Daoy (cell line): ENCODE data around the gene CD14. TPM values are rescaled to one million over a fixed set of nuclear protein-coding genes. Genes with fewer than 3 reads are reported as not detected.
A peak's percentile ranks its signal among the peaks of the same experiment; 100 is the strongest.
"Not testable (repeated sequence)": the region's sequence is repeated elsewhere in the genome, so short reads cannot be mapped to it uniquely, and the experiment has no call there.

Experiments
- DNase-seq: peaks from one replicate; pipeline ENCODE4 v3.0.0-alpha.2; 2015; ENCODE audit warnings: low read depth
- total RNA-seq: library from RNA; depleted of rRNA; stranded (reverse); fragments of >200 nt; shearing (Covaris generic); gene quantifications from 2 replicates; pipeline ENCODE4 v1.2.3, GENCODE V29; 2014; rRNA removed

Gene CD14
- total RNA-seq, 1 experiment from 2014 or later, result 0.11 TPM

- DNase-seq, result no peak
Observed at GRCh38 chr5:140596321-140596741, 36.6 kb downstream of the CD14 start.

- no peak for DNase-seq
Observed at GRCh38 chr5:140595538-140596300, 37.3 kb downstream of the CD14 start.

- DNase-seq, result no peak
Observed at GRCh38 chr5:140594169-140594568, 38.8 kb downstream of the CD14 start.

GRCh38 chr5:140593070-140593469, 39.9 kb downstream of the CD14 start:
- not testable (repeated sequence) for DNase-seq

GRCh38 chr5:140591747-140592372, 41.1 kb downstream of the CD14 start:
- DNase-seq, result peak; percentile 35

- DNase-seq, result no peak
Observed at GRCh38 chr5:140590861-140591260, 42.1 kb downstream of the CD14 start.

- DNase-seq, result no peak
Observed at GRCh38 chr5:140588311-140589070, 44.5 kb downstream of the CD14 start.

GRCh38 chr5:140587495-140587894, 45.5 kb downstream of the CD14 start:
- DNase-seq, result no peak

Other genes starting within 250 kb of the CD14 start
- 45.8 and 67.5 TPM in 2 replicates for gene ANKHD1, start 231.3 kb downstream of the CD14 start, total RNA-seq
- gene EIF4EBP3, start 85.5 kb downstream of the CD14 start, total RNA-seq, result not detected in 2 replicates
- gene SRA1, start 75.7 kb downstream of the CD14 start, total RNA-seq, result 59.0 and 60.4 TPM in 2 replicates
- gene APBB3, start 68.6 kb downstream of the CD14 start, total RNA-seq, result 10.7 and 15.9 TPM in 2 replicates
- gene SLC35A4, start 68.3 kb downstream of the CD14 start, total RNA-seq, result 17.8 and 23.5 TPM in 2 replicates
- 19.1 and 38.7 TPM in 2 replicates for gene TMCO6, start 6.3 kb upstream of the CD14 start, total RNA-seq
- 64.1 and 70.2 TPM in 2 replicates for gene NDUFA2, start 14.5 kb upstream of the CD14 start, total RNA-seq
- gene IK, start 14.7 kb upstream of the CD14 start, total RNA-seq, result 138 and 190 TPM in 2 replicates
- 16.8 and 22.5 TPM in 2 replicates for gene WDR55, start 31.7 kb upstream of the CD14 start, total RNA-seq
- gene DND1, start 40.4 kb upstream of the CD14 start, total RNA-seq, result 0.69 and 1.4 TPM in 2 replicates
- gene HARS1, start 58.2 kb upstream of the CD14 start, total RNA-seq, result 114 and 126 TPM in 2 replicates
- gene HARS2, start 58.3 kb upstream of the CD14 start, total RNA-seq, result 65.1 and 68.8 TPM in 2 replicates
- 84.2 and 124 TPM in 2 replicates for gene ZMAT2, start 67.3 kb upstream of the CD14 start, total RNA-seq
- 0.42 and 1.2 TPM in 2 replicates for gene PCDHA1, start 153.0 kb upstream of the CD14 start, total RNA-seq
- 0.29 TPM in 1 of 2 replicates, not detected in the other for gene PCDHA2, start 161.7 kb upstream of the CD14 start, total RNA-seq
- gene PCDHA3, start 167.9 kb upstream of the CD14 start, total RNA-seq, result 0.12 and 0.34 TPM in 2 replicates
- gene PCDHA4, start 173.9 kb upstream of the CD14 start, total RNA-seq, result 1.0 and 3.0 TPM in 2 replicates
- 0.39 and 0.69 TPM in 2 replicates for gene PCDHA5, start 188.4 kb upstream of the CD14 start, total RNA-seq
- 5.4 and 7.0 TPM in 2 replicates for gene PCDHA6, start 194.8 kb upstream of the CD14 start, total RNA-seq
- gene PCDHA7, start 201.1 kb upstream of the CD14 start, total RNA-seq, result 0.71 and 0.97 TPM in 2 replicates
- 0.06 TPM in 1 of 2 replicates, not detected in the other for gene PCDHA8, start 208.0 kb upstream of the CD14 start, total RNA-seq
- 0.11 and 0.51 TPM in 2 replicates for gene PCDHA9, start 215.2 kb upstream of the CD14 start, total RNA-seq
- gene PCDHA10, start 222.7 kb upstream of the CD14 start, total RNA-seq, result 0.68 and 3.3 TPM in 2 replicates
- gene PCDHA11, start 235.8 kb upstream of the CD14 start, total RNA-seq, result 1.9 and 2.0 TPM in 2 replicates
- 0.69 and 1.5 TPM in 2 replicates for gene PCDHA12, start 242.1 kb upstream of the CD14 start, total RNA-seq
- 0.17 and 0.71 TPM in 2 replicates for gene PCDHA13, start 248.9 kb upstream of the CD14 start, total RNA-seq